Psoas muscle (tissue), 8 donors: ENCODE measurements around the gene ITGB8. TPM values are rescaled to one million over a fixed set of nuclear protein-coding genes. Genes with fewer than 3 reads are reported as not detected.

ENCODE experiments used
- ATAC-seq, 4 donors: fragments of 200-7000 bp; cut with Tn5 transposase; one replicate each; pipeline ENCODE4 v1.9.1; 2020; ENCODE audit warnings: moderate library complexity in 3 of 4, mild to moderate bottlenecking in 2 of 4
- DNase-seq, 2 donors: peaks; one replicate each; pipeline ENCODE4 v3.0.0-alpha.2; 2020
- H3K27ac ChIP-seq: fragments of 200-600 bp; one replicate; pipeline ENCODE4 v1.8.0; 2022
- H3K27me3 ChIP-seq, 3 donors: fragments of 200-600 bp in 1 of 3; one replicate each; pipeline versions ENCODE4 v1.6.1 to v1.8.0; 2013 to 2022; ENCODE audit warnings: low read length in 2 of 3, mild to moderate bottlenecking in 2 of 3, moderate library complexity in 1 of 3; ENCODE audit not compliant: insufficient read depth in 3 of 3
- H3K36me3 ChIP-seq, 2 donors: fragments of 200-600 bp in 1 of 2; one replicate each; pipeline versions ENCODE4 v1.6.1 to v1.8.0; 2013 to 2022; ENCODE audit warnings: low read depth in 1 of 2, mild to moderate bottlenecking in 1 of 2, moderate library complexity in 1 of 2; ENCODE audit not compliant: insufficient read depth in 1 of 2
- H3K4me1 ChIP-seq: fragments of 200-600 bp; one replicate; pipeline ENCODE4 v1.8.0; 2022
- H3K4me3 ChIP-seq: fragments of 200-600 bp; one replicate; pipeline ENCODE4 v1.8.0; 2022; ENCODE audit warnings: mild to moderate bottlenecking
- H3K9me3 ChIP-seq: fragments of 200-600 bp; one replicate; pipeline ENCODE4 v1.8.0; 2022
- WGBS, 3 donors: extraction: QIAGEN DNeasy Blood & Tissue Kit; methylation state at CpG; one replicate each; pipeline versions ENCODE4 v1.1.6 to v1.1.7; 2013; 5-methylcytosine and 5-hydroxymethylcytosine counted together
- intact Hi-C, 2 donors: fragments of 100-400 bp; cut with DNase I; formaldehyde crosslinking; loops; one replicate each; pipeline versions ENCODE4 v1.11.0 to v1.14.2; 2022
- polyA plus RNA-seq, 3 donors: library from polyadenylated mRNA; stranded (reverse); fragments of 200-250 nt; gene quantifications; one replicate each; pipeline ENCODE4 v1.2.3, GENCODE V29; 2013
- total RNA-seq, 4 donors: library from RNA; stranded (reverse); fragmentation: NEBNext Ultra II Directional in 2 of 4; extraction: Animal tissue kit (Norgen Biotek cat#: 25700) in 2 of 4; gene quantifications; one replicate each; pipeline versions ENCODE4 v1.2.1 to v1.2.4, GENCODE V29; 2021 to 2023
- TF ChIP-seq, protein P1 (sequence below): fragments of 200-600 bp; IDR thresholded peaks from one replicate; pipeline ENCODE4 v1.8.0; 2022; ENCODE audit warnings: antibody characterized with exemption
- donor health status: healthy with polysubstance abuse.
- donor health status: DM: no; HTN: no; CAD: no; lungs with moderate emphysema.
- donor health status: Bipolar disorder and iron deficiency.
- donor health status: healthy.
- donor health status: DM: yes; HTN: yes; CAD: no.
- donor health status: DM: no; HTN: no; CAD: no.
- donor health status: DM: no; HTN: no; CAD: no.
- donor health status: DM: yes; HTN: yes; CAD: no.

Gene ITGB8
- total and polyA plus RNA-seq, 7 donors: 0.04 to 0.60 (median 0.12) TPM

DNA sequence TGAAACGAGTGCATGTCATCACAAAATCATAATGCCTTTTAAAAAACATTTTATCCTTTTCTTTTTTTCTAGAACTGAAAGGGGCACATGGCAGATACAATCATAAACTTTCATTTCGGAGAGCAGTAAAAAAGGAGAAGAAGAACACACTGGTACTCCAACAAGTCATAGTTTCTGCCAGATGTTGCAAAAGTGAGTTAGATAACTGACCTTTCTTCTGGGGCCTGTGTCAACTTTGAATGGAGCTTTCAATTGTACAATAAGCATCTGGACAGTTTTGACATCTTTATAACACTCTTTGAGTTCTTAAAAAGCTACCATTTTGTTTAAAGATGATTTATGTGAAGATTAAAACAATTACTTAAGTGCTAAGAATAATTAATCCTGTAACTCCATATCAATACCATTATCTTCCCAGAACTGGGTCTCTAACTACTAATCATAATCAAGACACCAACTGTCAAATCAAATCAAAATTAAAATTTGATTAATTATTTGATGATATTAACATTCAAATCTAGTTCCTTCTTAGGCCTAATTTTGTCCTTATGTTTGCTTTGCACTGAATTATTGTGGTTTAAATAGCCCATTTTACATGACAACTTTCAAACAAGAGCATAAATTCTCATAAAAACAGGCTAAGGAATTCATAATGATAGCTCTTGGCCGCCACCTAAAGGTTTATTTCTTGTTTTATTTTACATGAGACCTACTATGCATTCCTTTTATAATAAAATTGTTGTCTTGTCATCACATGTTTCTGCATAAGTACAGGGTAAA is 19.5 kb upstream of the ITGB8 start:
- TF ChIP-seq, protein P1, sequence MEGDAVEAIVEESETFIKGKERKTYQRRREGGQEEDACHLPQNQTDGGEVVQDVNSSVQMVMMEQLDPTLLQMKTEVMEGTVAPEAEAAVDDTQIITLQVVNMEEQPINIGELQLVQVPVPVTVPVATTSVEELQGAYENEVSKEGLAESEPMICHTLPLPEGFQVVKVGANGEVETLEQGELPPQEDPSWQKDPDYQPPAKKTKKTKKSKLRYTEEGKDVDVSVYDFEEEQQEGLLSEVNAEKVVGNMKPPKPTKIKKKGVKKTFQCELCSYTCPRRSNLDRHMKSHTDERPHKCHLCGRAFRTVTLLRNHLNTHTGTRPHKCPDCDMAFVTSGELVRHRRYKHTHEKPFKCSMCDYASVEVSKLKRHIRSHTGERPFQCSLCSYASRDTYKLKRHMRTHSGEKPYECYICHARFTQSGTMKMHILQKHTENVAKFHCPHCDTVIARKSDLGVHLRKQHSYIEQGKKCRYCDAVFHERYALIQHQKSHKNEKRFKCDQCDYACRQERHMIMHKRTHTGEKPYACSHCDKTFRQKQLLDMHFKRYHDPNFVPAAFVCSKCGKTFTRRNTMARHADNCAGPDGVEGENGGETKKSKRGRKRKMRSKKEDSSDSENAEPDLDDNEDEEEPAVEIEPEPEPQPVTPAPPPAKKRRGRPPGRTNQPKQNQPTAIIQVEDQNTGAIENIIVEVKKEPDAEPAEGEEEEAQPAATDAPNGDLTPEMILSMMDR: peak; percentile 13
- no peak for ATAC-seq
- intact Hi-C loops: no loop called here
- Histone ChIP-seq H3K27me3 (no peaks in the 10 kb centered on the region), H3K27ac (no peak overlapping the region), H3K4me1 (no peaks in the 10 kb centered on the region), H3K36me3 (no peaks in the 10 kb centered on the region), H3K4me3 (no peak overlapping the region), H3K9me3 (no peaks in the 10 kb centered on the region)
- DNase-seq: no peak
- 80 to 82% (median 81%) methylated on average over 3 of the region's 3 CpGs for WGBS, 3 donors

DNA sequence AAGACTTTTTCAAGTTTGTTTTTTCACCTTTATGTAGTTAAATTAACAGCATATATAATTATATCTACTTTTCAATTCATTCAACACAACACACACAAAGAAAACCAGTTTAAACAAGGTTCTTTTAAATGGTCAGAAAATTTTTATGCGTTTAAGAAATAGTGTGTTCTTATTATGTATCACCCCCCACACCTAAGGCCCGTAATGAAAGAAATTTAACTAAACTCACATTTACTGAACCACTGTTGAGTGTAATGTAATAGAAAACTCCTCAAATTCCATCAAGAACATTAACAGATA is 19.0 kb upstream of the ITGB8 start:
- 93 to 99% (median 93%) methylated on average over 2 of the region's 2 CpGs for WGBS, 3 donors
- intact Hi-C loops: no loop called here
- ATAC-seq: no peak
- Histone ChIP-seq H3K27ac (no peak overlapping the region), H3K36me3 (no peaks in the 10 kb centered on the region), H3K4me1 (no peaks in the 10 kb centered on the region), H3K27me3 (no peaks in the 10 kb centered on the region), H3K9me3 (no peaks in the 10 kb centered on the region), H3K4me3 (no peak overlapping the region)
- TF ChIP-seq, protein P1: no peak
- no peak for DNase-seq

DNA sequence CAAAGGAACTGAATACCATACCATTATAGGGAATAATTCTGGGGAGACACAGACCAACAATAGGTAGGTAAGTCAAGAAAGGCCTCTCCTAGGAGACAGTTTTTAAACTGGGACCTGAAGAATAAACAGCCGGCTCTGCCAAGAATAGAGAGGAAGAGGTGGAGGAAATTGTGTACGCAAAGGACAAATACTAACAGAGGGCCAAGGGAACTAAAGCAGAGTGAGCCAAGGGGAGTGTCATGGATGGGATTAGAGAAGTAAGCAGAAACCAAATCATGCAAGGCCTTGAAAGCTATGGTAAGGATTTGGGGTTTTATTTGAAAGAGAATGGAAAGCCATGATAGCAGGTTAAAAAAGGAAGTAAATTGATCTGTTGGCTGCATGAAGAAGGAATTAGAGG is 18.1 kb upstream of the ITGB8 start:
- no peaks in the 10 kb centered on the region for H3K4me1 ChIP-seq
- ATAC-seq (no peak), DNase-seq (no peak)
- intact Hi-C loops: no loop called here
- no peaks in the 10 kb centered on the region for H3K9me3 ChIP-seq
- TF ChIP-seq, protein P1: no peak
- no peak overlapping the region for H3K27ac ChIP-seq
- H3K4me3 ChIP-seq: no peak overlapping the region
- 66 to 88% (median 69%) methylated on average over 2 of the region's 2 CpGs for WGBS, 3 donors
- no peaks in the 10 kb centered on the region for H3K27me3 ChIP-seq
- H3K36me3 ChIP-seq: no peaks in the 10 kb centered on the region

DNA sequence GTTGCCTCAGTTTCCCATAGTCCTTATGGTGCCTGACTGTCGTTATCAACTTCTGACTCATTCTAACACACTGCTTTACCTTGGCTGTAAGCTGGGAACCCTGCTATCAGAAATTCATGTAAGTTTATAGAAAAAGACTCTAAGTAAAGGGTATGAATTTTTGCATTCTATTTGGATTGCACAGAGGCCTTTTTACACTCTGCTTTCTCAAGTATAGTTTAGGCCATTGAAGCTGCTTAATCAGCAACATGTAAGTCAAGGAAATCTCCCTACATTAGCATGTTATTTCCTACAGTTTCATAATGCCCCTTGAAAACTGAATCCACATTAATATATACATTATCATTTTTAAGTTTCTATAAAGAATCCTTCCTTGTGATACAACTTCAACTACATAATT is 17.1 kb upstream of the ITGB8 start:
- Histone ChIP-seq H3K27me3 (no peaks in the 10 kb centered on the region), H3K4me1 (no peaks in the 10 kb centered on the region), H3K36me3 (no peaks in the 10 kb centered on the region), H3K9me3 (no peaks in the 10 kb centered on the region), H3K4me3 (no peak overlapping the region), H3K27ac (no peak overlapping the region)
- TF ChIP-seq, protein P1: no peak
- intact Hi-C loops: no loop called here
- 89 to 97% (median 95%) methylated on average over 1 of the region's 1 CpG for WGBS, 3 donors
- DNase-seq (no peak), ATAC-seq (no peak)

DNA sequence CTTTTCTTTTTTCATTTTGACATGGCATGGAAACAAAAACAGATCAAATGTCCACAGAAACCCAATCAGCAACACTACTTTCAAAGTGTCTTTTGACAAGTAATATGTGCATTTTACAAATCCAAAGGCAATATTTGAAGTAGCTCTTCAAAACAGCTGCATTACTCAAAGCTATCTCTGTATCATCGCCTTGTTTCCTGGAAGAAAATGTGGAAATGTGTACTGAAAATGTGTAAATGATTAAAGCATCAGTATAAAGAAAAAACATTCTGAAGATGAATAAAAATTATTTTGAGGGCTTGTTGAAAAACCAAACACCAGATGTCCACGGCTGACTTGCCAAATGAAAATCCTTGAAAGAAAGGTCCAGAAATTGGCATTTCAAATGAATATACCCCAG is 16.5 kb upstream of the ITGB8 start:
- H3K36me3 ChIP-seq: no peaks in the 10 kb centered on the region
- no peak overlapping the region for H3K4me3 ChIP-seq
- intact Hi-C loops: no loop called here
- no peaks in the 10 kb centered on the region for H3K4me1 ChIP-seq
- no peak overlapping the region for H3K27ac ChIP-seq
- ATAC-seq (no peak), DNase-seq (no peak)
- 46 to 58% (median 51%) methylated on average over 2 of the region's 2 CpGs for WGBS, 3 donors
- H3K9me3 ChIP-seq: no peaks in the 10 kb centered on the region
- no peaks in the 10 kb centered on the region for H3K27me3 ChIP-seq
- TF ChIP-seq, protein P1: no peak
